ENCODE results near the gene ZNF398.

ZNF398 gene

GRCh38 chr7:149102666-149103065, 44.6 kb upstream of the ZNF398 start:
- CTCF ChIA-PET, result interaction anchor here (1.8 kb wide), 1 partner anchor 23 kb away, joined by 9 read pairs; the partner anchor contains the start of gene ZNF425
- no peak overlapping the region for H3K27ac ChIP-seq (ENCODE audit: extremely low read depth, low read depth, low read length)
- POLR2A ChIA-PET, result no interaction called here
- no peaks in the 10 kb centered on the region for H3K9me3 ChIP-seq (ENCODE audit: control insufficient read depth, insufficient read depth, low read depth, low read length)
- no peaks in the 10 kb centered on the region for H3K4me1 ChIP-seq (ENCODE audit: control insufficient read depth, insufficient read depth, low read length)
- TF ChIP-seq HOXC10 (CRISPR knock-in tag; IDR thresholded peaks at IDR 0.05) (no peak), ZNF423 (tag by site-specific recombination; IDR thresholded peaks at IDR 0.05) (no peak), SETDB1 (IDR thresholded peaks at IDR 0.05; ENCODE audit: insufficient read length, low read length) (no peak), HOXD13 (CRISPR knock-in tag; IDR thresholded peaks at IDR 0.05; ENCODE audit: borderline replicate concordance) (no peak), ZFP69B (tag by site-specific recombination; IDR thresholded peaks at IDR 0.05) (no peak), ZNF768 (tag by site-specific recombination; IDR thresholded peaks at IDR 0.05) (no peak), TCF7L2 (IDR thresholded peaks at IDR 0.05; ENCODE audit: borderline replicate concordance, low read depth, low read length) (no peak), ZNF366 (tag by site-specific recombination; conservative IDR thresholded peaks at IDR 0.05) (no peak), WT1 (tag by site-specific recombination; IDR thresholded peaks at IDR 0.05) (no peak), PRDM6 (tag by site-specific recombination; IDR thresholded peaks at IDR 0.05) (no peak), PATZ1 (tag by site-specific recombination; IDR thresholded peaks at IDR 0.05) (no peak), REPIN1 (tag by site-specific recombination; IDR thresholded peaks at IDR 0.05; ENCODE audit: low read depth) (no peak), ZNF324 (tag by site-specific recombination; IDR thresholded peaks at IDR 0.05) (no peak)
- TF ChIP-seq, protein P1, sequence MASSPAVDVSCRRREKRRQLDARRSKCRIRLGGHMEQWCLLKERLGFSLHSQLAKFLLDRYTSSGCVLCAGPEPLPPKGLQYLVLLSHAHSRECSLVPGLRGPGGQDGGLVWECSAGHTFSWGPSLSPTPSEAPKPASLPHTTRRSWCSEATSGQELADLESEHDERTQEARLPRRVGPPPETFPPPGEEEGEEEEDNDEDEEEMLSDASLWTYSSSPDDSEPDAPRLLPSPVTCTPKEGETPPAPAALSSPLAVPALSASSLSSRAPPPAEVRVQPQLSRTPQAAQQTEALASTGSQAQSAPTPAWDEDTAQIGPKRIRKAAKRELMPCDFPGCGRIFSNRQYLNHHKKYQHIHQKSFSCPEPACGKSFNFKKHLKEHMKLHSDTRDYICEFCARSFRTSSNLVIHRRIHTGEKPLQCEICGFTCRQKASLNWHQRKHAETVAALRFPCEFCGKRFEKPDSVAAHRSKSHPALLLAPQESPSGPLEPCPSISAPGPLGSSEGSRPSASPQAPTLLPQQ (tag by site-specific recombination; IDR thresholded peaks at IDR 0.05), result no peak
- TF ChIP-seq, protein P2, sequence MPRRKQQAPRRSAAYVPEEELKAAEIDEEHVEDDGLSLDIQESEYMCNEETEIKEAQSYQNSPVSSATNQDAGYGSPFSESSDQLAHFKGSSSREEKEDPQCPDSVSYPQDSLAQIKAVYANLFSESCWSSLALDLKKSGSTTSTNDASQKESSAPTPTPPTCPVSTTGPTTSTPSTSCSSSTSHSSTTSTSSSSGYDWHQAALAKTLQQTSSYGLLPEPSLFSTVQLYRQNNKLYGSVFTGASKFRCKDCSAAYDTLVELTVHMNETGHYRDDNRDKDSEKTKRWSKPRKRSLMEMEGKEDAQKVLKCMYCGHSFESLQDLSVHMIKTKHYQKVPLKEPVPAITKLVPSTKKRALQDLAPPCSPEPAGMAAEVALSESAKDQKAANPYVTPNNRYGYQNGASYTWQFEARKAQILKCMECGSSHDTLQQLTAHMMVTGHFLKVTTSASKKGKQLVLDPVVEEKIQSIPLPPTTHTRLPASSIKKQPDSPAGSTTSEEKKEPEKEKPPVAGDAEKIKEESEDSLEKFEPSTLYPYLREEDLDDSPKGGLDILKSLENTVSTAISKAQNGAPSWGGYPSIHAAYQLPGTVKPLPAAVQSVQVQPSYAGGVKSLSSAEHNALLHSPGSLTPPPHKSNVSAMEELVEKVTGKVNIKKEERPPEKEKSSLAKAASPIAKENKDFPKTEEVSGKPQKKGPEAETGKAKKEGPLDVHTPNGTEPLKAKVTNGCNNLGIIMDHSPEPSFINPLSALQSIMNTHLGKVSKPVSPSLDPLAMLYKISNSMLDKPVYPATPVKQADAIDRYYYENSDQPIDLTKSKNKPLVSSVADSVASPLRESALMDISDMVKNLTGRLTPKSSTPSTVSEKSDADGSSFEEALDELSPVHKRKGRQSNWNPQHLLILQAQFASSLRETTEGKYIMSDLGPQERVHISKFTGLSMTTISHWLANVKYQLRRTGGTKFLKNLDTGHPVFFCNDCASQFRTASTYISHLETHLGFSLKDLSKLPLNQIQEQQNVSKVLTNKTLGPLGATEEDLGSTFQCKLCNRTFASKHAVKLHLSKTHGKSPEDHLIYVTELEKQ (tag by site-specific recombination; IDR thresholded peaks at IDR 0.05; ENCODE audit: borderline replicate concordance), result no peak
- TF ChIP-seq, protein P3, sequence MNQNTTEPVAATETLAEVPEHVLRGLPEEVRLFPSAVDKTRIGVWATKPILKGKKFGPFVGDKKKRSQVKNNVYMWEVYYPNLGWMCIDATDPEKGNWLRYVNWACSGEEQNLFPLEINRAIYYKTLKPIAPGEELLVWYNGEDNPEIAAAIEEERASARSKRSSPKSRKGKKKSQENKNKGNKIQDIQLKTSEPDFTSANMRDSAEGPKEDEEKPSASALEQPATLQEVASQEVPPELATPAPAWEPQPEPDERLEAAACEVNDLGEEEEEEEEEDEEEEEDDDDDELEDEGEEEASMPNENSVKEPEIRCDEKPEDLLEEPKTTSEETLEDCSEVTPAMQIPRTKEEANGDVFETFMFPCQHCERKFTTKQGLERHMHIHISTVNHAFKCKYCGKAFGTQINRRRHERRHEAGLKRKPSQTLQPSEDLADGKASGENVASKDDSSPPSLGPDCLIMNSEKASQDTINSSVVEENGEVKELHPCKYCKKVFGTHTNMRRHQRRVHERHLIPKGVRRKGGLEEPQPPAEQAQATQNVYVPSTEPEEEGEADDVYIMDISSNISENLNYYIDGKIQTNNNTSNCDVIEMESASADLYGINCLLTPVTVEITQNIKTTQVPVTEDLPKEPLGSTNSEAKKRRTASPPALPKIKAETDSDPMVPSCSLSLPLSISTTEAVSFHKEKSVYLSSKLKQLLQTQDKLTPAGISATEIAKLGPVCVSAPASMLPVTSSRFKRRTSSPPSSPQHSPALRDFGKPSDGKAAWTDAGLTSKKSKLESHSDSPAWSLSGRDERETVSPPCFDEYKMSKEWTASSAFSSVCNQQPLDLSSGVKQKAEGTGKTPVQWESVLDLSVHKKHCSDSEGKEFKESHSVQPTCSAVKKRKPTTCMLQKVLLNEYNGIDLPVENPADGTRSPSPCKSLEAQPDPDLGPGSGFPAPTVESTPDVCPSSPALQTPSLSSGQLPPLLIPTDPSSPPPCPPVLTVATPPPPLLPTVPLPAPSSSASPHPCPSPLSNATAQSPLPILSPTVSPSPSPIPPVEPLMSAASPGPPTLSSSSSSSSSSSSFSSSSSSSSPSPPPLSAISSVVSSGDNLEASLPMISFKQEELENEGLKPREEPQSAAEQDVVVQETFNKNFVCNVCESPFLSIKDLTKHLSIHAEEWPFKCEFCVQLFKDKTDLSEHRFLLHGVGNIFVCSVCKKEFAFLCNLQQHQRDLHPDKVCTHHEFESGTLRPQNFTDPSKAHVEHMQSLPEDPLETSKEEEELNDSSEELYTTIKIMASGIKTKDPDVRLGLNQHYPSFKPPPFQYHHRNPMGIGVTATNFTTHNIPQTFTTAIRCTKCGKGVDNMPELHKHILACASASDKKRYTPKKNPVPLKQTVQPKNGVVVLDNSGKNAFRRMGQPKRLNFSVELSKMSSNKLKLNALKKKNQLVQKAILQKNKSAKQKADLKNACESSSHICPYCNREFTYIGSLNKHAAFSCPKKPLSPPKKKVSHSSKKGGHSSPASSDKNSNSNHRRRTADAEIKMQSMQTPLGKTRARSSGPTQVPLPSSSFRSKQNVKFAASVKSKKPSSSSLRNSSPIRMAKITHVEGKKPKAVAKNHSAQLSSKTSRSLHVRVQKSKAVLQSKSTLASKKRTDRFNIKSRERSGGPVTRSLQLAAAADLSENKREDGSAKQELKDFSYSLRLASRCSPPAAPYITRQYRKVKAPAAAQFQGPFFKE (tag by site-specific recombination; IDR thresholded peaks at IDR 0.05; ENCODE audit: borderline replicate concordance), result no peak
- TF ChIP-seq, protein P4, sequence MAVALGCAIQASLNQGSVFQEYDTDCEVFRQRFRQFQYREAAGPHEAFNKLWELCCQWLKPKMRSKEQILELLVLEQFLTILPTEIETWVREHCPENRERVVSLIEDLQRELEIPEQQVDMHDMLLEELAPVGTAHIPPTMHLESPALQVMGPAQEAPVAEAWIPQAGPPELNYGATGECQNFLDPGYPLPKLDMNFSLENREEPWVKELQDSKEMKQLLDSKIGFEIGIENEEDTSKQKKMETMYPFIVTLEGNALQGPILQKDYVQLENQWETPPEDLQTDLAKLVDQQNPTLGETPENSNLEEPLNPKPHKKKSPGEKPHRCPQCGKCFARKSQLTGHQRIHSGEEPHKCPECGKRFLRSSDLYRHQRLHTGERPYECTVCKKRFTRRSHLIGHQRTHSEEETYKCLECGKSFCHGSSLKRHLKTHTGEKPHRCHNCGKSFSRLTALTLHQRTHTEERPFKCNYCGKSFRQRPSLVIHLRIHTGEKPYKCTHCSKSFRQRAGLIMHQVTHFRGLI (tag by site-specific recombination; IDR thresholded peaks at IDR 0.05), result no peak
- no peak overlapping the region for H3K4me3 ChIP-seq (ENCODE audit: low read depth, low read length)
- peaks cover 0 to 5% of the 10 kb centered on the region in 2 experiments; a peak in 1 of 3 replicates for H3K36me3 ChIP-seq (ENCODE audit: control insufficient read depth in 2 of 2, insufficient read depth in 1 of 2, low read length in 2 of 2)

Data from HEK293 (cell line).